AG09309 (cell line): ENCODE measurements around the gene HSBP1L1.

Source experiments
- DNase-seq: peaks from one replicate; pipeline ENCODE4 v3.0.0-alpha.2; 2010; ENCODE audit warnings: low read depth
- H3K4me3 ChIP-seq: 2 replicates; pipeline ENCODE4 v1.5.1; 2011; ENCODE audit warnings: mild to moderate bottlenecking, low read depth, low read length, moderate library complexity; ENCODE audit not compliant: control insufficient read depth
- CTCF ChIP-seq: IDR thresholded peaks from 2 replicates; pipeline ENCODE4 v1.5.1; 2011; ENCODE audit warnings: mild to moderate bottlenecking, low read depth, low read length, inconsistent platforms; ENCODE audit not compliant: insufficient read depth, control insufficient read depth; ENCODE audit errors: missing control alignments

The HSBP1L1 gene

GRCh38 chr18:79964330-79965118 is at the start of gene HSBP1L1:
Gene HSBP1L1, plus strand, starts transcription at chr18:79964643. Its CDS starts 93 bp downstream, at chr18:79964736.
- H3K4me3 ChIP-seq = peak within 1 kb of the TSS; percentile 80
- no peak for DNase-seq

GRCh38 chr18:79915161-79916127 is 49.0 kb upstream of the HSBP1L1 start:
- no peak for TF ChIP-seq CTCF
- DNase-seq = no peak
- H3K4me3 ChIP-seq = no peak overlapping the region

More at GRCh38 chr18:79964330-79965118, at the start of gene HSBP1L1:
- TF ChIP-seq CTCF = no peak

DNA sequence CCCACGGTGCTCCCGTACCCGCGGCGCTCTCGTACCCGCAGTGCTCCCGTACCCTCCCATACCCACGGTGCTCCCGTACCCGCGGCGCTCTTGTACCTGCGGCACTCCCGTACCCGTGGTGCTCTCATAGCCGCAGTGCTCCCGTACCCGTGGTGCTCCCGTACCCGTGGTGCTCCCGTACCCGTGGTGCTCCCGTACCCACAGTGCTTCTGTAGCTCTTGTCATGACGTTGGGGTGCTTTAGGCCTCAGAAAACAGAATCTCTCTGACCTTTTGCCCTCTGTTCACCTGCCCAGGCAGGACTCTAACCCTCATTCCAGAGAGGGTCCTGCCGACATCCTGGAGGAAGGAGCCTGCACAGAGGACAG is 48.3 kb upstream of the HSBP1L1 start:
- DNase-seq = no peak
- no peak for TF ChIP-seq CTCF
- H3K4me3 ChIP-seq = no peak overlapping the region

GRCh38 chr18:79916546-79917168 is 47.8 kb upstream of the HSBP1L1 start:
- no peak for TF ChIP-seq CTCF
- DNase-seq = no peak

DNA sequence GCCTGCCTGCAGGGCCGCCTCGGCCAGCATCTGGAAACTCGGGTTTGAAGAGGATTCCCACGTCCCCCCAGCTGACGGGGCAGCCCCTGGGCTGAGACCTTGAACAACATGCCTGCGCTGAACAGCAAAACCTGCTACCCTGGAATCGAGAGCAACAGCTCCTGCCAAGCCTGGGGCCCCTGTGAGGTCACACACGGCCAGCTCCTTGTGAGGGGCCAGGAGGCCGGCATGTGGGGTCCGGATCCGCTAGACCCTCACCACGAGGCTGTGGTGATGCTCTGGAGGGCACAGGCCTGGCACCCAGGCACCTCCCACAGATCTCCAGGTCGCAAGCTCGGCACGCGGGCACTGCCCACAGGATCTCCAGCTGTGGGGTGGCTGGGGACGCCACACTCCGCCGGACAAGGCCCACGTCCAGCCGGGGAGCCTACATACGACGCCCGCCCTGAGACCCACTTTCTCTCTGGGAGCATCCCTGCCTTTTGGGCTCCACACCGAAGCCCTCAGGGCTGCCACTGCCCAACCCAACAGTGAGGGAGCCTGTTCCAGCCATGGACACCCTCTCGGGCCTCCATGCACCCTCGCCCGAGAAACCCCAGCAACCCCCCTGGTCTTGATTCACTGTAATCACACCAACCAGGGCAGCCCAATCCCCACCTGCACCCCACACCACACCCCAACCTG is 47.1 kb upstream of the HSBP1L1 start:
- H3K4me3 ChIP-seq = no peak overlapping the region
- DNase-seq = no peak
- no peak for TF ChIP-seq CTCF

More at GRCh38 chr18:79916546-79917168, 47.8 kb upstream of the HSBP1L1 start:
- no peak overlapping the region for H3K4me3 ChIP-seq
